GM12873 (cell line): Measurements from ENCODE around the gene SMG5.

ENCODE experiments used
- TF ChIP-seq, protein P1 (sequence below): IDR thresholded peaks from 2 replicates; pipeline ENCODE4 v1.5.1; 2012; ENCODE audit warnings: low read depth, mild to moderate bottlenecking, moderate library complexity, low read length, control low read depth; ENCODE audit not compliant: insufficient read depth; ENCODE audit errors: missing control alignments

The SMG5 gene

DNA sequence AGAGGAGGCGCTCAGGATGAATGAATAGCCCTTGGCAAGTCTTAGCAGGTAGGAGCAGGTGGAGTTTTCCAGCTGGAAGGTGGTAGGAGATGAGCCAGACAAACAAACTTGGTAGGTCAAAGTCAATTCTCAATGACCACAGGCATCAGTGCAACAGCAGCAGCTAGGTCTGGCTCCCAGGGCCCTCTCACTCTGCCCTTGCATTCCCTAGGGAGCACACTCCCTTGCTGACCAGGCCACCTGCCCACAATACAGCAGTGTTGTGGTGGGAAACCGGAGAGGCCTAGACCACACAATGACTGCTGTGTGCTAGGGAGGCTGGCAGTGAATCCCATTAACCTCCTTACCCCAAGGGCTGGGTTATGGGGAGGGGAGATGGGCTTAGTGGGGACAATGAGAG lies 21.7 kb downstream of the SMG5 start:
- TF ChIP-seq, protein P1, sequence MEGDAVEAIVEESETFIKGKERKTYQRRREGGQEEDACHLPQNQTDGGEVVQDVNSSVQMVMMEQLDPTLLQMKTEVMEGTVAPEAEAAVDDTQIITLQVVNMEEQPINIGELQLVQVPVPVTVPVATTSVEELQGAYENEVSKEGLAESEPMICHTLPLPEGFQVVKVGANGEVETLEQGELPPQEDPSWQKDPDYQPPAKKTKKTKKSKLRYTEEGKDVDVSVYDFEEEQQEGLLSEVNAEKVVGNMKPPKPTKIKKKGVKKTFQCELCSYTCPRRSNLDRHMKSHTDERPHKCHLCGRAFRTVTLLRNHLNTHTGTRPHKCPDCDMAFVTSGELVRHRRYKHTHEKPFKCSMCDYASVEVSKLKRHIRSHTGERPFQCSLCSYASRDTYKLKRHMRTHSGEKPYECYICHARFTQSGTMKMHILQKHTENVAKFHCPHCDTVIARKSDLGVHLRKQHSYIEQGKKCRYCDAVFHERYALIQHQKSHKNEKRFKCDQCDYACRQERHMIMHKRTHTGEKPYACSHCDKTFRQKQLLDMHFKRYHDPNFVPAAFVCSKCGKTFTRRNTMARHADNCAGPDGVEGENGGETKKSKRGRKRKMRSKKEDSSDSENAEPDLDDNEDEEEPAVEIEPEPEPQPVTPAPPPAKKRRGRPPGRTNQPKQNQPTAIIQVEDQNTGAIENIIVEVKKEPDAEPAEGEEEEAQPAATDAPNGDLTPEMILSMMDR, result no peak

DNA sequence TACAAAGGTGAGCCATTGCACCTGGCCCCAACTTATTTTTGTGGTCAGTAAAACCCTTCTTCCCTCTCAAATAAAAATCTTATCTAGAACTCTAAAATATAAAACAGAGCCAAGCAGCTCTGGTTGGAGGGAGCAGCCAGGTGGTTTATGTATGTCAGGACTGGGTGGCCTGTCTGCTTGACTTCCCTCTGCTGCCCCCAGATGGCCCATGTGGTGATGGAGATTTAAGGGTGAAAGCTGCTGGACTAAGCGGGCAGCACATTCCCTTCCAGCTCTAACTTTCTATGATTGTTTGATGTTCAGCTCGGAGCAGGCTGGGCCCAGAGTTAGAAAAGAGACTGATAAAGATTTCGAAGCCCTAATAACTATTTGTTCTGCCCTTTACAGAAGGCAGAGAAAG lies 22.8 kb downstream of the SMG5 start:
- TF ChIP-seq, protein P1, result no peak

DNA sequence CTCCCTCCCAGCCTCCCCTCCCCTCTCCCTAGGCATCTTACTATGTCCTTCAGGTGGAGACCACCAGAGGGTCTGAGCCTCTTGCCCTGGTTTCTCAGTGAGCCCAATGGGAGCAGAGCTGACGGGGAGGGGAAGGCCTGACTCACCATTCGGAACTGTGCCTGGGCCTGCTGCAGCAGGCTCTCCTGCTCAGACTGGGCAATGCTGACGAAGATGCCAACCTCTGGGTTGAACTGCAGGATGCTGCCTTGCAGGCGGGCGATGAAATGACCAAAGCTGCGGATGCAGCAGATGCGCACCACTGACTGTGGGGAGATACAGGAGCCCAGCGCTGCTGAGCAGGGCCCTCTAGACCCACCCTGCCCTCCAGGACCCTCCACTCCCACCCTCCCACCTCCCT lies 23.8 kb downstream of the SMG5 start:
- TF ChIP-seq, protein P1, result no peak

DNA sequence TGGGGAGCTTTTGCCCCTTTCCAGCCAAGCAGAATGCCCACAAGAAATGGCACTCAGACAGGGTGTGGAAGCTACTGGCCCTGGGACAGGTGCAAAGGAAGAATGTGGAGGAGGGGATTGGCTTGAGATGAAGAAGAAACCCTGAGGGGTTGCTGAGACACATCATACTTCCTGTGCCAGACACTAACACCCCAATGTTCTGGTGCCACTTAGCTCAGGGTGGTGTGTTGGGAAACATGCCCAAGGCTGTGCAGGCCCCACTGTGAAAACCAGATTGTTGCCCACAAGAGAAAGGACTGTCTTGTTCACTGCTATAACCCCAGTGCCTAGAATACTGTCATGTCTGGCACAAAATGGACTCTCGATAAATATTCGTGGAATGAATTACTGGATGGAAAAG lies 24.9 kb downstream of the SMG5 start:
- TF ChIP-seq, protein P1, result no peak

DNA sequence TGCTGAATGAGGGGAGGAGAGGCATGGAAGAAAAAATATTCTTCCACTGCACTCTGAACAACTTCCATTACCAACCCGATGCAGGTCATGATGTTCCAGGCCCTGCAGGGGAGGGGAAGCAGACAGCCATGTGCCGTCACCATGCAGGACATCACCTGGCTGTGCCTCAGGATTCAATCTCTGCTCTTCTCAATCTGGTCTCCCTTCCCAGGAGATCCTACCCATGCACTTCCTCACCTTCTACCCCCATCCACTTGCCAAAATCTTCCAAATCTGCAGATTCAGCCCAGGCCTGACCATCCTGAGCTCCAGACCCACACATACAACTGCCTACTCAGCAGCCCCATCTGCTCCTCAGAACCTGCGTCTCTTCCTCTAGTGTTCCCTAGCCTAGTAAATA lies 29.0 kb downstream of the SMG5 start:
- TF ChIP-seq, protein P1, result no peak

DNA sequence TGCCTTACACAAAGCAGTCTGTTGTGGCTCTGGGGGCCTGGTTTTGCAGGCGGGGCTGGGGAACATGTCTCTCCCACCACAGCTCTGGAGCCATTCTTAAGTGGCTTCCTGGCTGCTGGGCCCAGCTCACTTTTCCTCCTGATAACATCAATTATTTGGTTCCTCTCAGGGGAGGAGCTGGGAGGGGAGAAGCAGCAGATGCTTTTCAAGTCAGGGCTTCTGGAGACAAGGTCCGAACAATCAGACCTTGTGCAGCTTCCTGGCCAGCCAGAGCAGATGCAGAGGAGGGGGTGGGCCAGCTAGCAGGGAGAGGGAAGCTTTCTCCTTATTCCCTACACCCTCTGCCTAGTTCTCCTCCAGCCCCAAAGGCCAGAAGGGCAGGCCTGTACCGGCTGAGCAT lies 31.1 kb downstream of the SMG5 start:
- TF ChIP-seq, protein P1, result no peak

DNA sequence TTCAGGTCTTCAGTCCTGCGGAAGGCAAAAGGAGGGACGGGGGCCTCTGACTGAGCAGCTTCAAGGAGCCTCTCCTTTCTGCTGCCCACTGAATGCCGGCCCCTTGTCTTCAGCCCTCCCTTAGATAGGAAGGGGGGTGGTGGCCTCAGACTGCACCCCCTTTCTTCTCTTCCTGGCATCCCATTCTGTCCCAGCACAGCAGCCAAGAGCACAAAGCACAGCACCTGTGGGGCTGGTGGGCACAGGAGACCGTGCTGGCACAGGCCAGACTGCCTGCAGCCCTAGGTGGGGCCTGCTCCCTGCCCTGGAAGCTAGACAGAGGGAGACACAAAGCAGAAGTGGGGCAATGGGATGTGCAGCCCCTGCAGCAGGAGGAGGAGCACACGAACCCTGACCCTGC lies 33.0 kb downstream of the SMG5 start:
- TF ChIP-seq, protein P1, result no peak

DNA sequence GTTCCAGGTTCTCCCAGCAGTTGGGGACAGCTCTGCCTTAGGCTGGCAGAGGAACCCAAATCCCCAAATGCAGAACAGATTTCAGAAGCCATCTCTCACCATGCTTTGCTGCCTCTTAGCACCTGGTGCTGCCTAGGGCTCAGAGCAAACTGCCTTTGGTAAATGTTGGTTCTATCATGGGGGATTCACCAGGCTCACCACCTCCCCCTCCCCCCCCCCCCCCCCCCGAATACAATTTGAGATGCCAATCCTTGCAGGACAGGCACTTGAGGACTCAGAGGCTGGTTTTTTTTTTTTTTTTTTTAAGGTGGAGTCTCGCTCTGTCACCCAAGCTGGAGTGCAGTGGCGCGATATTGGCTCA lies 34.3 kb downstream of the SMG5 start:
- TF ChIP-seq, protein P1, result no peak
